CD8-positive, alpha-beta memory T cell (primary cell): Measurements from ENCODE around the gene TNFSF10. TPM values are rescaled to one million over a fixed set of nuclear protein-coding genes. Genes with fewer than 3 reads are reported as not detected.
A peak's percentile ranks its signal among the peaks of the same experiment; 100 is the strongest.

Experiments used
- CTCF ChIA-PET: fragments of 350-600 bp; sonication (Branson Sonifier 250); formaldehyde crosslinking; loops from one replicate; lab custom pipeline; 2021; ENCODE audit warnings: antibody characterized with exemption; lab: Charles Lee
- POLR2A ChIA-PET: fragments of 350-600 bp; sonication (Branson Sonifier 250); formaldehyde crosslinking; loops from one replicate; lab custom pipeline; 2021; ENCODE audit warnings: antibody characterized with exemption; lab: Charles Lee
- DNase-seq, 5 donors: peaks; one replicate each; pipeline versions ENCODE4 v3.0.0 to v3.0.0-alpha.2; 2020 to 2022; ENCODE audit warnings: mixed read lengths in 1 of 5
- H3K27ac ChIP-seq: one replicate; pipeline ENCODE4 v1.7.0; 2013; ENCODE audit warnings: low read depth, mild to moderate bottlenecking, low read length, moderate library complexity
- H3K27me3 ChIP-seq: 2 replicates; pipeline ENCODE4 v1.7.0; 2013; ENCODE audit warnings: low read length, mild to moderate bottlenecking; ENCODE audit not compliant: insufficient read depth, poor library complexity, severe bottlenecking
- H3K36me3 ChIP-seq: 2 replicates; pipeline ENCODE4 v1.7.0; 2013; ENCODE audit warnings: mild to moderate bottlenecking, low read length, moderate library complexity; ENCODE audit not compliant: insufficient read depth
- H3K4me1 ChIP-seq: 2 replicates; pipeline ENCODE4 v1.7.0; 2013; ENCODE audit warnings: mild to moderate bottlenecking, low read length, moderate library complexity; ENCODE audit not compliant: insufficient read depth
- H3K4me3 ChIP-seq: 2 replicates; pipeline ENCODE4 v1.7.0; 2013; ENCODE audit warnings: mild to moderate bottlenecking, low read length
- H3K9me3 ChIP-seq: 2 replicates; pipeline ENCODE4 v1.7.0; 2013; ENCODE audit warnings: mild to moderate bottlenecking, low read length
- H3K27ac Mint-ChIP-seq, 8 donors: one replicate each; pipeline ENCODE4 v1.8.0; 2020 to 2021; ENCODE audit warnings: mixed read lengths in 8 of 8, mild to moderate bottlenecking in 6 of 8, inconsistent platforms in 3 of 8, moderate library complexity in 3 of 8
- H3K27me3 Mint-ChIP-seq, 2 donors: one replicate each; pipeline ENCODE4 v1.8.0; 2020 to 2021; ENCODE audit warnings: mixed read lengths in 2 of 2, mild to moderate bottlenecking in 1 of 2, moderate library complexity in 1 of 2
- H3K36me3 Mint-ChIP-seq, 3 donors: one replicate each; pipeline ENCODE4 v1.8.0; 2020 to 2021; ENCODE audit warnings: mixed read lengths in 3 of 3, inconsistent platforms in 1 of 3, mild to moderate bottlenecking in 1 of 3
- H3K4me1 Mint-ChIP-seq, 3 donors: one replicate each; pipeline ENCODE4 v1.8.0; 2020 to 2021; ENCODE audit warnings: mixed read lengths in 3 of 3, inconsistent platforms in 1 of 3, mild to moderate bottlenecking in 1 of 3
- H3K4me3 Mint-ChIP-seq, 7 donors: one replicate each; pipeline ENCODE4 v1.8.0; 2020 to 2021; ENCODE audit warnings: mixed read lengths in 7 of 7, mild to moderate bottlenecking in 6 of 7, moderate library complexity in 4 of 7, inconsistent platforms in 2 of 7
- H3K9me3 Mint-ChIP-seq, 5 donors: one replicate each; pipeline ENCODE4 v1.8.0; 2020 to 2022; ENCODE audit warnings: mixed read lengths in 5 of 5, mild to moderate bottlenecking in 3 of 5, moderate library complexity in 2 of 5, inconsistent platforms in 1 of 5
- polyA plus RNA-seq: library from polyadenylated mRNA; unstranded; fragments of 300-500 nt; fragmentation: Illumina TruSeq; gene quantifications from one replicate; pipeline ENCODE4 v1.2.3, GENCODE V29; 2021
- total RNA-seq, 2 experiments: library from RNA; stranded (reverse); gene quantifications; one replicate each; pipeline ENCODE4 v1.2.3, GENCODE V29; 2021

TNFSF10 gene
- total and polyA plus RNA-seq, 3 experiments from 2014 or later, result 38.2 to 48.1 (median 41.9) TPM

DNA sequence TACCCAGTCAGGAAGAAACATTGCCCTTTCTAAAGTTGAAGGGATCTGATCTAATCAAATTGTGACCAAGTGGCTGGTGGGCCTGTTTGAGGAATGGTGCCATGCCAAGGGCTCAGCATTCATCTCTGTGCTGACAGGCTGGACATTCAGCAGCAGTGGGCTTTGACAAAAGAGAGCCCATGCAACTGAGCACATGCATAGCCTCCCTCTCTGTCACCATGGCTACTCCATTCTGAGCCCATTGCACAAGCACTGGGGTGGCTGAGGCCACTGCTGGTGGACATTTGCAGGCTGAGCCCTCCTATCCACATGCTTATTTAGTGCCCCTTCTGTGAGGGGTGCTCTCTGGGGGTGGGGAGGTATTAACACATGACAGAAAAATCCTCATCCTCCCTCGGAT lies 28.6 kb upstream of the TNFSF10 start:
- H3K27me3 ChIP-seq, result no peaks in the 10 kb centered on the region
- no peak for DNase-seq
- H3K4me3 Mint-ChIP-seq, result no peak overlapping the region
- H3K9me3 Mint-ChIP-seq, result no peaks in the 10 kb centered on the region
- no peaks in the 10 kb centered on the region for H3K27me3 Mint-ChIP-seq
- POLR2A ChIA-PET, result no interaction called here
- CTCF ChIA-PET, result interaction anchor here (2.6 kb wide), 1 partner anchor 9 kb away, joined by 7 read pairs; no protein-coding TSS in a partner anchor
- peaks cover 3 to 9% (median 4%) of the 10 kb centered on the region in 3 donors for H3K4me1 Mint-ChIP-seq
- no peaks in the 10 kb centered on the region for H3K9me3 ChIP-seq
- H3K4me1 ChIP-seq, result peaks cover 6% of the 10 kb centered on the region
- no peak overlapping the region for H3K4me3 ChIP-seq
- no peak overlapping the region for H3K27ac Mint-ChIP-seq
- no peak overlapping the region for H3K27ac ChIP-seq
- H3K36me3 ChIP-seq, result no peaks in the 10 kb centered on the region
- no peaks in the 10 kb centered on the region for H3K36me3 Mint-ChIP-seq

DNA sequence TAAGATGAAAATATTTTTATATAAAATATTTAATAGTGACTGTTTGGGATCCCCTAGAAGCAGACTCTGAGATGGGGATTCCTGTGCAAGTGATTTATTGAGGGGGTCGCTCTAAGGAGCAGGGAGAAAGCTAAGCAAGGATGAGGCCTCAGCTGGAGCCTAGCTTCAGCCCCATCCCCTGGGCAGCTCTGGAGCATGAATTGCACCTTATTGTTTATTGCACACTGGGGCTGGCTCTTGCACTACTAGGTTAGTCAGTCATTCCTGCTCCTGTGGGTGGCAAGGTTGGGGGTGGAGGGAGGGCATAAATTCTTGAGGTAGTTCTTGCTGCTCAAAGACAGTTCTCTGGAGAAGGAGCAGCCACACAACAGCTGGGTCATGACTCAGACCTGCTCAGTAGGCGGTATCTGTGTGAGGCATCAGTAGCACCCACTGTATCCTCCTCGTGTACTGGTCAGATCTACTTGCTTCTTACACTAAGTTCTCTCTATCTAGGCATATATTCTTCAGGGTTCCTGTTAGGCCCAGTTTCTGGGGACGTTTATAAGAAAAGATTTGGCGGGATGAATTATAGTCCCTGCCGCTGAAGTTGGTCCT lies 27.2 kb upstream of the TNFSF10 start:
- Histone ChIP-seq H3K36me3 (no peaks in the 10 kb centered on the region), H3K4me3 (no peak overlapping the region), H3K9me3 (no peaks in the 10 kb centered on the region), H3K27ac (no peak overlapping the region), H3K4me1 (peaks cover 16% of the 10 kb centered on the region), H3K27me3 (no peaks in the 10 kb centered on the region)
- peak overlapping the region in 4 of 8 donors; percentile 6 to 60 (median 30) for H3K27ac Mint-ChIP-seq
- CTCF ChIA-PET, result interaction anchor here (2.6 kb wide), 1 partner anchor 10 kb away, joined by 7 read pairs; no protein-coding TSS in a partner anchor
- H3K4me3 Mint-ChIP-seq, result no peak overlapping the region
- H3K27me3 Mint-ChIP-seq, result no peaks in the 10 kb centered on the region
- no peak for DNase-seq
- H3K9me3 Mint-ChIP-seq, result no peaks in the 10 kb centered on the region
- POLR2A ChIA-PET, result no interaction called here
- peaks cover 10 to 15% (median 11%) of the 10 kb centered on the region in 3 donors for H3K4me1 Mint-ChIP-seq
- H3K36me3 Mint-ChIP-seq, result no peaks in the 10 kb centered on the region

DNA sequence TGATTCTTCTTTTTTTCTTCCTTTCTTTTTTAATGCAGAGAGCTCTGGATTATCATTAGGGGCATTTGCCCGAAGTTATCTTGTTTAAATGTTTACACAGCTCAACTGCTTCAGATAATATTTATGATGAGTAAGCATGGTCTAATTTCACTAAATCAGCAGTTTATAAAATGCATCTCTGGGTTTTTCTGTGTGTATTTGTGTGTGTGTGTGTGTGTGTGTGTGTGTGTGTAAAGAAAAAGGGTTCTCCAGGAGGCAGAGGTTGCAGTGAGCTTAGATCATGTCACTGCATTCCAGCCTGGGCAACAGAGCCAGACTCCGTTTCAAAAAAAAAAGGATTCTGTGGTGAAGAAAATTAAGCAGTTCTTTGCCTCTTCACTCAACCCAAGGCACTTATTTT lies 25.9 kb upstream of the TNFSF10 start:
- Mint-ChIP-seq H3K36me3 (no peaks in the 10 kb centered on the region), H3K9me3 (no peaks in the 10 kb centered on the region), H3K4me1 (peaks cover 10 to 15% (median 11%) of the 10 kb centered on the region in 3 donors), H3K27me3 (no peaks in the 10 kb centered on the region), H3K4me3 (no peak overlapping the region), H3K27ac (no peak overlapping the region)
- Histone ChIP-seq H3K4me3 (no peak overlapping the region), H3K4me1 (peaks cover 16% of the 10 kb centered on the region), H3K36me3 (no peaks in the 10 kb centered on the region), H3K9me3 (no peaks in the 10 kb centered on the region), H3K27me3 (no peaks in the 10 kb centered on the region), H3K27ac (no peak overlapping the region)
- CTCF ChIA-PET, result no interaction called here
- POLR2A ChIA-PET, result no interaction called here
- no peak for DNase-seq

DNA sequence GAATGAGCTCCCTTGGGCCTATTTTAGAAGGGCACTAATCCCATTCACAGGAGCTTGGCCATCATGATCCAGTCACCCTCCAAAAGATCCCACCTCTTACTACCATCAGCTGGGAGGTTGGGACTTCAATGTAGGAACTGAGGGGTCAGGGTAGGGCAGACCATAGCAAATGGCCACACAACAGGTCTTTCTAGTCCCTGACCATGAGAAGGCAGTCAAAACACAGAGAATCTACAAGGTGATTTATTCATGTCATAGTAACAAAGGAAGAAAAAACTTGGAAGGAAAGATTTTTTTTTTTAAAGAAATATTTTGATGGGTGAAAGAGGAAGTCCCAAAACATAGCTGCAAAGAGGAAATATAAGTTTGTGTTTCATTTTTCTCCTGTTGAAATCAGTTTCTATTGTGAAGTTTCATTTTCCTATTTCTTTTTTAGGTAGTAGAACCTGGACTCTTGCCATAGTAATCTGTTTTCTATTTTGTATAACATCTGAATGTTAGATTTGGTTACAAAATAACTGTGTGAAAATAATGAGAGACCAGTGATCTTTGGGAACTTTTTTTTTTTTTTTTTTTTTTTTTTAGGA lies 23.5 kb upstream of the TNFSF10 start:
- no peak for DNase-seq
- POLR2A ChIA-PET, result no interaction called here
- no peaks in the 10 kb centered on the region for H3K27me3 Mint-ChIP-seq
- Histone ChIP-seq H3K4me1 (peaks cover 16% of the 10 kb centered on the region), H3K9me3 (no peaks in the 10 kb centered on the region), H3K27ac (no peak overlapping the region), H3K4me3 (peak overlapping the region; percentile 9), H3K36me3 (no peaks in the 10 kb centered on the region), H3K27me3 (no peaks in the 10 kb centered on the region)
- H3K36me3 Mint-ChIP-seq, result no peaks in the 10 kb centered on the region
- peaks cover 10 to 15% (median 11%) of the 10 kb centered on the region in 3 donors for H3K4me1 Mint-ChIP-seq
- CTCF ChIA-PET, result interaction anchor here (2.5 kb wide), 1 partner anchor 49 kb away, joined by 8 read pairs; no protein-coding TSS in a partner anchor
- peak overlapping the region in 1 of 8 donors; percentile 10 for H3K27ac Mint-ChIP-seq
- H3K4me3 Mint-ChIP-seq, result no peak overlapping the region
- no peaks in the 10 kb centered on the region for H3K9me3 Mint-ChIP-seq

DNA sequence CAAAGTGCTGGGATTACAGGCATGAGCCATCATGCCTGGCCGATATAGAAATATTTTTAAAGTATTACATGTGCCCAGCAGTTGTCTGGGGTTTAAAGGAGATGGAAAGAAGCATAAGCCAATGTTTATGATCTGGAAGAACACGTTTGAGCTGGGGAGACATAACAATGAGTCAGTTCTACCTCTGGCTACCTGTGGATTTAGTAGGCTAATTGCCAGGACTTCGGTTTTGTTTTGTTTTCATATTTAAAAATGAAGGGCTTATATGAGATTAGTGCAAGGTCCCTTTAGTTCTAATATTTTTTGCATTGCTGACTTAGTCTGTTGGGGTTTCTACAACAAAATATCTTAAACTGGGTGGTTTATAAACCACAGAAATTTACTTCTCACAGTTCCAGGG lies 22.9 kb upstream of the TNFSF10 start:
- Histone ChIP-seq H3K4me1 (peaks cover 16% of the 10 kb centered on the region), H3K4me3 (no peak overlapping the region), H3K27me3 (no peaks in the 10 kb centered on the region), H3K9me3 (no peaks in the 10 kb centered on the region), H3K36me3 (no peaks in the 10 kb centered on the region), H3K27ac (no peak overlapping the region)
- peak overlapping the region in 1 of 8 donors; percentile 6 for H3K27ac Mint-ChIP-seq
- ChIA-PET CTCF (interaction anchor here (2.5 kb wide), 1 partner anchor 49 kb away, joined by 8 read pairs; no protein-coding TSS in a partner anchor), POLR2A (no interaction called here)
- no peaks in the 10 kb centered on the region for H3K36me3 Mint-ChIP-seq
- no peaks in the 10 kb centered on the region for H3K27me3 Mint-ChIP-seq
- DNase-seq, result no peak
- no peak overlapping the region for H3K4me3 Mint-ChIP-seq
- peaks cover 10 to 13% (median 10%) of the 10 kb centered on the region in 3 donors for H3K4me1 Mint-ChIP-seq
- no peaks in the 10 kb centered on the region for H3K9me3 Mint-ChIP-seq

DNA sequence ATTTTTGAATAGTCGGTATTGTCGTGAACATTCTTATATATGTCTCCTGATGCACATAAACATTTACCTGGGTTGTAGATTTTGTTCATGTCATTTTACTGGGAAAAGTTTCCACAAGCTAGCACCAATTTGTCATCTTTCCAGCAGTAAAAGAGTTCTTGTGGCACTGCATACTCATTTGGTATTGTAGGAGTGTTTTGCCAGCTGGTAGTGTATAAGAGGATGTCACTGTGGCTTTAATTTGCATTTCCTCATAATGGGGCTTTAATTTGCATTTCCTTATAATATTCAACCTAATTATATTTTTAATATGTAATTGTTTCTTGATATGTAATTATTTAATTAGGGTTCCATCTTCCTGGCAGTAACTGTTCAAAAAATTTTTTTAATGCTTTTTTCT lies 21.2 kb upstream of the TNFSF10 start:
- ChIA-PET POLR2A (no interaction called here), CTCF (interaction anchor here (1.2 kb wide), 1 partner anchor 78 kb away, joined by 3 read pairs; no protein-coding TSS in a partner anchor)
- H3K4me1 Mint-ChIP-seq, result peaks cover 6 to 7% (median 7%) of the 10 kb centered on the region in 3 donors
- Histone ChIP-seq H3K9me3 (no peaks in the 10 kb centered on the region), H3K36me3 (no peaks in the 10 kb centered on the region), H3K4me1 (peaks cover 16% of the 10 kb centered on the region), H3K27me3 (no peaks in the 10 kb centered on the region), H3K27ac (no peak overlapping the region), H3K4me3 (no peak overlapping the region)
- DNase-seq, result no peak
- H3K9me3 Mint-ChIP-seq, result no peaks in the 10 kb centered on the region
- no peak overlapping the region for H3K4me3 Mint-ChIP-seq
- H3K36me3 Mint-ChIP-seq, result no peaks in the 10 kb centered on the region
- H3K27ac Mint-ChIP-seq, result no peak overlapping the region
- no peaks in the 10 kb centered on the region for H3K27me3 Mint-ChIP-seq

DNA sequence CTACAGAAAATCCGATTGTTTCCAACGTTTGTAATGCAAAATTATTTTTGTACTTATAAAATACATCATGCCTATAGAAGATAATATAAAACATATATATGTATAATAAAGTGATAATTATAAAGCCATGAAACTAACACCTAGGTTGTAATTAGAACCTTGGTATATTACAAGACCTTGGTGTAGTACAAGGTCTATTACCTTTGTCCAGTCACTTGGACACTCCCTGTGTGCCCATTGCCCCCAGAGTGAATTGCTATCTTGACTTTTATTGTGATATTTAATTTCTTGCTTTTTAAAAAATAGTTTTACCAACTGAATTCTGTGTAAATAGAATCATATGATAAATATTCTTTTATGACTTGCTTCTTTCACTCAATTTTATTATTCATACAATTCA lies 20.7 kb upstream of the TNFSF10 start:
- Histone ChIP-seq H3K4me1 (peaks cover 16% of the 10 kb centered on the region), H3K36me3 (no peaks in the 10 kb centered on the region), H3K9me3 (no peaks in the 10 kb centered on the region), H3K27me3 (no peaks in the 10 kb centered on the region), H3K27ac (no peak overlapping the region), H3K4me3 (no peak overlapping the region)
- Mint-ChIP-seq H3K4me1 (peaks cover 7% of the 10 kb centered on the region in 3 donors), H3K27ac (no peak overlapping the region), H3K9me3 (no peaks in the 10 kb centered on the region), H3K4me3 (no peak overlapping the region), H3K27me3 (no peaks in the 10 kb centered on the region), H3K36me3 (no peaks in the 10 kb centered on the region)
- DNase-seq, result no peak
- POLR2A ChIA-PET, result no interaction called here
- CTCF ChIA-PET, result no interaction called here

DNA sequence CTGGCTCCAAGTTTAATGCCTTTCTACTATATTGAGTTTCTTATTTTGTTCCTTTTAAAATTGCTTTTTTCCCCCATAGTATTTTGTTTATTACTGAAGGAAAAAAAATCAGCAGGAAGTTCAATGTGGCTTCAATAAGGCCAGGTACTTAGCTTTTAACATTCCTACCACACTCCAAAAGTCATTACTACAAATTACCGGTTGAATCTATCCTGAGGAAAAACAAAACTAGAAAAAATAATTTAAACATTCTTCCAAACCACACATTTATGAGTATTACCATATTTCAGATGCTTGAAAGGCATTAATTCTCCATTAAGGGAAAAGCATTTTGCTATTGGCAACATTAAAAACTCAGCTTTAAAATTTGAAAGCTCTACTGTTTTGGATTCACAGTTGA lies 20.2 kb upstream of the TNFSF10 start:
- H3K9me3 Mint-ChIP-seq, result no peaks in the 10 kb centered on the region
- no peak overlapping the region for H3K27ac Mint-ChIP-seq
- H3K4me1 ChIP-seq, result peaks cover 21% of the 10 kb centered on the region
- no peaks in the 10 kb centered on the region for H3K27me3 ChIP-seq
- ChIA-PET CTCF (no interaction called here), POLR2A (no interaction called here)
- H3K27ac ChIP-seq, result no peak overlapping the region
- no peak overlapping the region for H3K4me3 Mint-ChIP-seq
- H3K4me1 Mint-ChIP-seq, result peaks cover 7 to 12% (median 9%) of the 10 kb centered on the region in 3 donors
- H3K36me3 ChIP-seq, result no peaks in the 10 kb centered on the region
- no peak for DNase-seq
- H3K36me3 Mint-ChIP-seq, result no peaks in the 10 kb centered on the region
- no peaks in the 10 kb centered on the region for H3K27me3 Mint-ChIP-seq
- H3K9me3 ChIP-seq, result no peaks in the 10 kb centered on the region
- H3K4me3 ChIP-seq, result no peak overlapping the region
